GM12878 (cell line): Measurements from ENCODE around the gene CALCA.
"Not testable (repeated sequence)": the region's sequence is repeated elsewhere in the genome, so short reads cannot be mapped to it uniquely, and the experiment has no call there.

Experiments used
- BCL3 ChIP-seq: IDR thresholded peaks from 2 replicates; pipeline ENCODE4 v1.6.1; 2011; ENCODE audit warnings: borderline replicate concordance, low read depth, mild to moderate bottlenecking, moderate library complexity, low read length; ENCODE audit not compliant: insufficient read depth, poor library complexity, severe bottlenecking
- CBFB ChIP-seq: IDR thresholded peaks from 2 replicates; pipeline ENCODE4 v1.6.1; 2016; ENCODE audit warnings: antibody characterized with exemption, low read depth
- CEBPB ChIP-seq, 2 experiments: fragments of 150-350 bp in 1 of 2; IDR thresholded peaks; 2 replicates each; pipeline ENCODE4 v1.6.1; 2012 to 2014; ENCODE audit warnings: low read depth in 2 of 2, low read length in 2 of 2, borderline replicate concordance in 1 of 2, inconsistent platforms in 1 of 2
- CHD2 ChIP-seq: IDR thresholded peaks from 2 replicates; pipeline ENCODE4 v1.6.1; 2011; ENCODE audit warnings: low read depth, low read length, improper control_type of control experiment, borderline replicate concordance
- CTCF ChIP-seq, 3 experiments: IDR thresholded peaks in 2 of 3; conservative IDR thresholded peaks in 1 of 3; 2 replicates each; pipeline ENCODE4 v1.5.1; 2011; ENCODE audit warnings: low read depth in 3 of 3, low read length in 3 of 3, mild to moderate bottlenecking in 3 of 3, control low read depth in 2 of 3, moderate library complexity in 2 of 3, inconsistent platforms in 1 of 3, mixed read lengths in 1 of 3; ENCODE audit not compliant: control insufficient read depth in 2 of 3, insufficient read depth in 1 of 3; ENCODE audit errors: extremely low read depth in 1 of 3
- ESRRA ChIP-seq: IDR thresholded peaks from 2 replicates; pipeline ENCODE4 v1.6.1; 2012; ENCODE audit warnings: mild to moderate bottlenecking, low read length, improper control_type of control experiment
- EZH2 ChIP-seq: IDR thresholded peaks from 2 replicates; pipeline ENCODE4 v1.6.1; 2012; ENCODE audit warnings: low read depth, mild to moderate bottlenecking, control low read depth, inconsistent platforms, low read length, borderline replicate concordance; ENCODE audit not compliant: control insufficient read depth
- KLF5 ChIP-seq: fragments of 450-650 bp; IDR thresholded peaks from 2 replicates; pipeline ENCODE4 v1.6.1; 2014; ENCODE audit warnings: mild to moderate bottlenecking; ENCODE audit not compliant: partially characterized antibody
- POLR2AphosphoS5 ChIP-seq: IDR thresholded peaks from 2 replicates; pipeline ENCODE4 v1.6.1; 2011; ENCODE audit warnings: mild to moderate bottlenecking, low read length, inconsistent platforms
- RFX5 ChIP-seq: IDR thresholded peaks from 2 replicates; pipeline ENCODE4 v1.6.1; 2011; ENCODE audit warnings: low read depth, low read length, improper control_type of control experiment
- SPI1 ChIP-seq: IDR thresholded peaks from 2 replicates; pipeline ENCODE4 v1.6.1; 2011; ENCODE audit warnings: low read depth, mild to moderate bottlenecking, low read length, moderate library complexity, borderline replicate concordance; ENCODE audit not compliant: insufficient read depth
- ZBTB4 ChIP-seq: fragments of 450-650 bp; formaldehyde crosslinking; IDR thresholded peaks from 2 replicates; pipeline ENCODE4 v1.4.0; 2022; ENCODE audit warnings: mild to moderate bottlenecking, moderate library complexity

GRCh38 chr11:14988133-14988532 is 16.0 kb upstream of the CALCA start:
- TF ChIP-seq CBFB; ESRRA; CEBPB (IDR thresholded peaks at IDR 0.05; ENCODE audit: borderline replicate concordance in 1 of 2, low read depth in 2 of 2, low read length in 2 of 2); EZH2; BCL3; SPI1; CHD2; CTCF (IDR thresholded peaks at IDR 0.05 in 2 of 3, conservative IDR thresholded peaks at IDR 0.05 in 1 of 3; ENCODE audit: control insufficient read depth in 2 of 3, extremely low read depth in 1 of 3, insufficient read depth in 1 of 3, low read depth in 3 of 3, low read length in 3 of 3); KLF5; POLR2AphosphoS5; ZBTB4 (CRISPR knock-in tag); RFX5: not testable (repeated sequence)
